Hematopoietic multipotent progenitor cell treated with erythropoietin and hydrocortisone succinate and interleukin-3 and kit ligand, for 6 days (in vitro differentiated cells): ENCODE measurements around the gene PRPH2.

Source experiments
- DNase-seq: peaks from one replicate; pipeline ENCODE4 v3.0.0-alpha.2; 2015

PRPH2 gene

GRCh38 chr6:42722497-42722896 is at the start of gene PRPH2:
PRPH2 (minus strand) TSS chr6:42722597; CDS start chr6:42722334, 263 bp downstream.
- no peak for DNase-seq

- DNase-seq: no peak
Measured at GRCh38 chr6:42771741-42772100, 49.3 kb upstream of the PRPH2 start.

GRCh38 chr6:42769836-42770235 is 47.4 kb upstream of the PRPH2 start:
- DNase-seq: no peak

- DNase-seq: no peak
Measured at GRCh38 chr6:42769051-42769450, 46.7 kb upstream of the PRPH2 start.

- no peak for DNase-seq
Measured at GRCh38 chr6:42766163-42766670, 43.8 kb upstream of the PRPH2 start.

GRCh38 chr6:42764911-42765648 is 42.7 kb upstream of the PRPH2 start:
- DNase-seq: no peak

- DNase-seq: no peak
Measured at GRCh38 chr6:42762950-42763349, 40.6 kb upstream of the PRPH2 start.

GRCh38 chr6:42762426-42762859 is 40.0 kb upstream of the PRPH2 start:
- peak; percentile 51 for DNase-seq

- DNase-seq: no peak
Measured at GRCh38 chr6:42761287-42762067, 39.1 kb upstream of the PRPH2 start.

GRCh38 chr6:42758756-42759430 is 36.5 kb upstream of the PRPH2 start:
- DNase-seq: no peak

- no peak for DNase-seq
Measured at GRCh38 chr6:42756722-42757121, 34.3 kb upstream of the PRPH2 start.

GRCh38 chr6:42754759-42755158 is 32.4 kb upstream of the PRPH2 start:
- DNase-seq: no peak

GRCh38 chr6:42751055-42751454 is 28.7 kb upstream of the PRPH2 start:
- DNase-seq: no peak

GRCh38 chr6:42748203-42748898 is 26.0 kb upstream of the PRPH2 start:
- DNase-seq: peak; percentile 71

GRCh38 chr6:42746463-42747391 is 24.3 kb upstream of the PRPH2 start:
- peak; percentile 93 for DNase-seq

GRCh38 chr6:42745640-42746462 is 23.5 kb upstream of the PRPH2 start, which contains the start of gene TBCC:
TBCC (minus strand) TSS chr6:42746103; CDS start chr6:42746073, 30 bp downstream.
- peak; percentile 99 for DNase-seq

- peak; percentile 51 for DNase-seq
Measured at GRCh38 chr6:42745083-42745639, 22.8 kb upstream of the PRPH2 start.

GRCh38 chr6:42744351-42744893 is 22.0 kb upstream of the PRPH2 start:
- no peak for DNase-seq

GRCh38 chr6:42742116-42742894 is 19.9 kb upstream of the PRPH2 start:
- peak; percentile 38 for DNase-seq
